AG04449 (cell line): ENCODE data around the gene TMA7.

ENCODE experiments used
- CTCF ChIA-PET: fragments of 350-600 bp; formaldehyde crosslinking; extraction: SDS; loops from one replicate; lab custom pipeline; 2021; ENCODE audit warnings: antibody characterized with exemption; lab: Yijun Ruan, JAX
- POLR2A ChIA-PET: fragments of 400-600, 350-600 bp; formaldehyde crosslinking; extraction: SDS; loops from one replicate; lab custom pipeline; 2020; ENCODE audit warnings: antibody characterized with exemption, inconsistent platforms; lab: Yijun Ruan, JAX
- DNase-seq: peaks from one replicate; pipeline ENCODE4 v3.0.0-alpha.2; 2010; ENCODE audit warnings: low read depth, low spot score
- H3K4me3 ChIP-seq: 2 replicates; pipeline ENCODE4 v1.5.1; 2011; ENCODE audit warnings: low read depth, mild to moderate bottlenecking, control low read depth, low read length
- TF ChIP-seq, protein P1 (sequence below): IDR thresholded peaks from one replicate; pipeline ENCODE4 v1.5.1; 2011; ENCODE audit warnings: mild to moderate bottlenecking, moderate library complexity, low read length, control low read depth, inconsistent platforms; ENCODE audit not compliant: insufficient read depth; ENCODE audit errors: missing control alignments

TMA7 gene

DNA sequence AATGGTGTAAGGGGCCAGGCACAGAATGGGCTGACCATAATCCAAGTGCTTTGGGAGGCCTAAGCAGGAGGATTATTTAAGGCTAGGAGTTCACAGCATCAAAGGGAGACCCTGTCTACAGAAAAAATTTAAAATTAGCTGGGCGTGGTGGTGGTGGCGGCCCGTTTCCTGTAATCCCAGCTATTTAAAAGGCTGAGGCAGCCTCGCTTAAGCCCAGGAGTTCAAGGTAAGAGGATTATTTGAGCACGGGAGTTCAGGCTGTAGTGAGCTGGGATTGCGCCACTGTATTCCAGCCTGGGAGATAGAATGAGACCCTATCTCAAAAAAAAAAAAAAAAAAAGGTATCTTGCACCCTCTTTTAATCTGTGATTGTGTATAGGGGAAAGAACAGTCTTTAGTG lies 1.9 kb downstream of the TMA7 start:
- DNase-seq = no peak
- H3K4me3 ChIP-seq = peak overlapping the region; percentile 13; the same call in 1 of the 2 replicates
- TF ChIP-seq, protein P1, sequence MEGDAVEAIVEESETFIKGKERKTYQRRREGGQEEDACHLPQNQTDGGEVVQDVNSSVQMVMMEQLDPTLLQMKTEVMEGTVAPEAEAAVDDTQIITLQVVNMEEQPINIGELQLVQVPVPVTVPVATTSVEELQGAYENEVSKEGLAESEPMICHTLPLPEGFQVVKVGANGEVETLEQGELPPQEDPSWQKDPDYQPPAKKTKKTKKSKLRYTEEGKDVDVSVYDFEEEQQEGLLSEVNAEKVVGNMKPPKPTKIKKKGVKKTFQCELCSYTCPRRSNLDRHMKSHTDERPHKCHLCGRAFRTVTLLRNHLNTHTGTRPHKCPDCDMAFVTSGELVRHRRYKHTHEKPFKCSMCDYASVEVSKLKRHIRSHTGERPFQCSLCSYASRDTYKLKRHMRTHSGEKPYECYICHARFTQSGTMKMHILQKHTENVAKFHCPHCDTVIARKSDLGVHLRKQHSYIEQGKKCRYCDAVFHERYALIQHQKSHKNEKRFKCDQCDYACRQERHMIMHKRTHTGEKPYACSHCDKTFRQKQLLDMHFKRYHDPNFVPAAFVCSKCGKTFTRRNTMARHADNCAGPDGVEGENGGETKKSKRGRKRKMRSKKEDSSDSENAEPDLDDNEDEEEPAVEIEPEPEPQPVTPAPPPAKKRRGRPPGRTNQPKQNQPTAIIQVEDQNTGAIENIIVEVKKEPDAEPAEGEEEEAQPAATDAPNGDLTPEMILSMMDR = no peak
- CTCF ChIA-PET = interaction anchor here (1.1 to 17.0 kb wide), 2 partner anchors 41 to 170 kb away, joined by 3 to 948 read pairs; no protein-coding TSS in a partner anchor
- POLR2A ChIA-PET = no interaction called here

DNA sequence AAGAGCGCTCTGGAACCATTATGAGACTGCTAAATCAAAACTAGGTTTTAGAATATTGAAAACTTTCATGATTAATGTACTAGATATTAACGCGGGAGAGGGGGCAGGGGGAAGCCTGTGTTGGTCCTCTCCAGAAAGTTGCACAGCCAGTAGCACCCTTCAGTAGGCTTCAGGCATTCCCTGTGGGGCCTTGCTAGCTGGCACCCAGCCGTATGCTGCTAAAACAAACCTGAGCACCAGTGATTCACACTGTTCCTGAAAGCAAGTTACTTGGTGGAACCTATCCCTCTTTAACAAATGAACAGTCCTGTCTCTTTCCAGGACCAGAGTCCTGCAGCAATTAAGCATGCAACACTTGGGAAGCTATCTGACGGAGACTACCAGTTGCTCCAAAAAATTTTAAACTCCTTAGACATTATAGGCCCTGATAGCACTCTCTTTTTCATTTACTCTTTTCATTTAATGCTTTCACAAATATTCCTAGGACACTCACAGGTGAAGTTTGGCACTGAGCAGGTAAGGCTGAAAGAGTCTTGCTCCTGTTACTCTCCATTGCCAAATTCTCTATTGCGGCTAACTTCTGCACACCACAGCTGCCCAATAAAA lies 5.3 kb downstream of the TMA7 start:
- TF ChIP-seq, protein P1 = no peak
- POLR2A ChIA-PET = interaction anchor here (0.5 to 1.3 kb wide), 3 partner anchors 10 to 292 kb away, joined by 3 to 4 read pairs (median 3); no protein-coding TSS in a partner anchor
- CTCF ChIA-PET = interaction anchor here (1.8 to 9.9 kb wide), 3 partner anchors 11 to 103 kb away, joined by 4 to 161 read pairs (median 28); no protein-coding TSS in a partner anchor
- no peak for DNase-seq
- peak overlapping the region; percentile 97 for H3K4me3 ChIP-seq

- ChIA-PET CTCF (interaction anchor here (1.0 to 9.9 kb wide), 4 partner anchors 11 to 103 kb away, joined by 3 to 161 read pairs (median 16); no protein-coding TSS in a partner anchor), POLR2A (interaction anchor here (0.5 to 1.3 kb wide), 7 partner anchors 9 to 292 kb away, joined by 3 to 7 read pairs (median 3); no protein-coding TSS in a partner anchor)
- DNase-seq = no peak
- TF ChIP-seq, protein P1 = no peak
- H3K4me3 ChIP-seq = peak overlapping the region; percentile 97
Measured at GRCh38 chr3:48446043-48446424, 6.0 kb downstream of the TMA7 start.

GRCh38 chr3:48446425-48447193 lies 6.6 kb downstream of the TMA7 start, which contains the start of gene ATRIP:
ATRIP (plus strand) TSS chr3:48446737; CDS start chr3:48446846, 109 bp downstream.
- ChIA-PET POLR2A (interaction anchor here (0.7 to 1.3 kb wide), 7 partner anchors 9 to 35 kb away, joined by 3 to 7 read pairs (median 3); no protein-coding TSS in a partner anchor), CTCF (interaction anchor here (1.0 to 9.9 kb wide), 4 partner anchors 12 to 102 kb away, joined by 3 to 161 read pairs (median 16); no protein-coding TSS in a partner anchor)
- H3K4me3 ChIP-seq = peak within 1 kb of the TSS; percentile 97
- TF ChIP-seq, protein P1 = no peak
- no peak for DNase-seq

DNA sequence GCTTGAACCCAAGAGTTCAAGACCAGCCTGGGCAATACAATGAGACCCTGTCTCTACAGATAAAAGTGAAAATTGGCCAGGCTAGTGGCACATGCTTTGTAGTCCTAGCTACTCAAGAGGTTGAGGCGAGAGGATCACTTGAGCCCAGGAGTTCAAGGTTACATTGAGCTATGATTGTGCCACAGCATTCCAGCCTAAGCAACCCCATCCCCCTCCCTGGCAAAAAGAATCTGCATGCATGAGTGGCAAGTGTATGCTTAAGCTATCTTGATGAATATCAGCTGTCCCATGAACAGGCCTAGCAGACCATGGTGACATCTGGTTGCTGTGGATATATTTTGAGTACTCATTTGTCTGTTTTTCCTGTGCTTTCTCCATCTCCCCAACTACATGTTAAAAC lies 11.2 kb downstream of the TMA7 start:
- CTCF ChIA-PET = interaction anchor here (1.2 to 9.9 kb wide), 3 partner anchors 13 to 98 kb away, joined by 3 to 161 read pairs (median 14); a partner anchor contains a TSS

More for the DNA sequence above, 11.2 kb downstream of the TMA7 start:
- H3K4me3 ChIP-seq = no peak overlapping the region
- DNase-seq = no peak
- TF ChIP-seq, protein P1 = no peak
- POLR2A ChIA-PET = no interaction called here
